ENCODE data around the gene CLEC12A.

DNA sequence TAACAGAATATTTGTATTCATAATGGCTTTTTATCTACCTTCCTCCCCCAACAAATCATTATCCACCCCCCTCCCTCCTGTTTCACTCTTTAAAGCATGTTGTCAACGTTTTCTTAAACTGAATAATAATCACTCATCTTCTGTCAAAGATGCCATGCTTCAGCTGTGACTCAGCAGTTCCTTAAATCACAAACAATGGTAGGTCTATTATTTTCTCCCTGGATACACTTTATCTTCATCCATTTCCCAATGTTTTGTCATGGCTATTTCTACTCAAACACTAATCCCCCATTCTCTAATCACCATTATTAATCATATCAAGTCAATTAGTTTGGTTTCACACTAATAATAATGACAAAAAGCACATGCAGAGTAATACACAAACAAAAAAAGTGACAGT is 45.7 kb downstream of the CLEC12A start:
- no peak for TF ChIP-seq TAF1 (IDR thresholded peaks at IDR 0.05; ENCODE audit: low read depth, low read length)
- TF ChIP-seq POLR2A (IDR thresholded peaks at IDR 0.05; ENCODE audit: low read depth, low read length) = no peak
- TF ChIP-seq PAX5 (IDR thresholded peaks at IDR 0.05; ENCODE audit: insufficient read depth, low read length, severe bottlenecking) = no peak
- TF ChIP-seq POLR2AphosphoS5 (IDR thresholded peaks at IDR 0.05; ENCODE audit: low read depth, low read length) = no peak
- TF ChIP-seq SPI1 (IDR thresholded peaks at IDR 0.05; ENCODE audit: low read depth, low read length) = no peak
- TF ChIP-seq POU2F2 (IDR thresholded peaks at IDR 0.05; ENCODE audit: low read depth, low read length) = no peak
